GM10847 (cell line): ENCODE measurements around the gene HMGCS2.

ENCODE experiments used
- POLR2A ChIP-seq: IDR thresholded peaks from 2 replicates; pipeline ENCODE4 v1.6.1; 2011; ENCODE audit not compliant: insufficient read length; ENCODE audit errors: extremely low read depth

Gene HMGCS2

GRCh38 chr1:119768778-119769177 is at the start of gene HMGCS2:
Gene HMGCS2 (minus strand): TSS chr1:119768905. CDS start chr1:119768844, 61 bp downstream.
- TF ChIP-seq POLR2A = no peak

GRCh38 chr1:119818181-119818580 is 49.5 kb upstream of the HMGCS2 start:
- TF ChIP-seq POLR2A = no peak

- no peak for TF ChIP-seq POLR2A
Observed at GRCh38 chr1:119816407-119816806, 47.7 kb upstream of the HMGCS2 start.

DNA sequence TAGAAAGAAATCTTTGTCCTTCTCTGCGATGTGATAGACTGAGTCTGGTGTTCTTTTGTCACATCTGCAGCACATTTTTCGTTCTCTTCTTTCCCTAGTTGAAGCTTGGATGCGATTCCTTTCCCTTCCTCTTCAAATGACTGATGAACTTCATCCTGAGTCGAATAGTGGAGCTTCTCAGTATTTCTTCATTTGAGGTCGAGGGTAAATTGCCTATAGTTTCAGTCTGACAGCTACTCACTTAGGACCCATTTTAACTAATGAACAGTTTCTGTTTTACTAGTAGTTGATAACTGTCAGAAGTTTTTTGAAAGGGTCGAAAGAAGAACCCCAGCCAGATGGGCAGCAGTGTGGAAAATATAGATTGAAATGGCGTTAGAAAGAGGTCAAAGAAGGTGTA is 47.2 kb upstream of the HMGCS2 start:
- TF ChIP-seq POLR2A = no peak

- TF ChIP-seq POLR2A = no peak
Observed at GRCh38 chr1:119815361-119815760, 46.7 kb upstream of the HMGCS2 start.

DNA sequence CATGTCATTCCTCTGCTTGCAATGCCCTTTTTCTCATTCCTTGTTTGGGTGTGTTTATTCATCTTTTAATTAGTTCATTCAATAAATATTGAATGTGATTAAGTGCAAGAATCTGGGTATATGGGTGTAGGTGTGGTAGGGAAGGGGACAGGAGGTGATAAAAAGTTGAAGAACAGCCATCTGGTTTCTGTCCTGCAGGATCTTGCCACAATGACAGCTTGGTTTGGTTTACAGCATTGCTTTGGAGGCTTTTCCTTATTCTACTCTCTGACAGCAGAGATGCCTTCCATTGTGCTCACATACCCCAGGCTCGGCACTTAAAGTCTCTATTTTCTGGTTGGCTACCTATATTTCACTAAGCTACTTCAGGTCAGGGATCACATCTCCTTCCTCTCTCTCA is 45.6 kb upstream of the HMGCS2 start:
- TF ChIP-seq POLR2A = no peak

DNA sequence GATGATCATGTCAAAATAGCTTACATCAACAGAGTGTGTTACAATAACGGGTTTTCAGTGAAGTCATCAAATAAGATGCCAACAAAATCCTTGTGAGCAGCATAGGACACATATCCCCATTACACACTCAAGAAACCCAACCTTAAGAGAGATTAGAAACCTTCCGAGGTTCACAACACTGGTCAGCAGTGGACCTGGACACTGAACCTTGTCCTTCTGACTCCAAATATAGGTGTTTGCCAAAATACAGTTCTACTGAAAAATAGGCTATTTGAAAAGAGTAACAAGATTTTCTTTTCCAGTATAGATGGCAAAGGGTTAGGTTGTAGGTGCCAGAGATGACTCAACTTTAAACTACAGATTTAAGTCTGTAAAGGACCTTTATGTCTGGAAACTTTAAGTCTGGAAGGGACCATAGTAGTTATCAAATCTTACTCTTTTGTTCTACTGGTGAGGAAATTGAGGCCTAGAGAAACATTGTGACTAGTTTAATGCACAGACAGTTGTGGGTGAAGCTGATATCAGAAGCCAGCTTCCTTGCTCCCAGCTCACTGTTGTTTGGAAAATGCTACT is 43.4 kb upstream of the HMGCS2 start:
- no peak for TF ChIP-seq POLR2A

- no peak for TF ChIP-seq POLR2A
Observed at GRCh38 chr1:119811387-119811786, 42.7 kb upstream of the HMGCS2 start, which contains the start of gene REG4. Gene REG4 (minus strand): TSS chr1:119811460. CDS start chr1:119808769, 2,691 bp downstream.

- TF ChIP-seq POLR2A = no peak
Observed at GRCh38 chr1:119808972-119809550, 40.4 kb upstream of the HMGCS2 start.

- no peak for TF ChIP-seq POLR2A
Observed at GRCh38 chr1:119808491-119808890, 39.8 kb upstream of the HMGCS2 start.

- TF ChIP-seq POLR2A = no peak
Observed at GRCh38 chr1:119806489-119806888, 37.8 kb upstream of the HMGCS2 start.

DNA sequence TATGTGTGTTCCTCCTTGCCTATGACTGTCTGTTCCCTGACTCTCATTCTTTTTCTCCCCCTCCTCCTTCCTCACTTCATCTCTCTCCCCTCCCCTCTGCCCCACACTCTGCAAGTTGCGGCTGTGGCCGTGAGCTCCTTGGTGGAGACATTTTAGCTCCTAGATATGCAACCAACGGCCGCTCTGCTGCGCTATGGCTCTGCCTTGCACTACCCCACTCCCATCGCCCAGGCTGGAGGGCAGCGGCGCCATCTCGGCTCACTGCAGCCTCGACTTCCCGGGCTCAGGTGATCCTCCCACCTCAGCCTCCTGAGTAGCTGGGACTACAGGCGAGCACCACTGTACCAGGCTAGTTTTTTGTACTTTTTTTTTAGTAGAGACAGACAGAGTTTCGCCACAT is 37.0 kb upstream of the HMGCS2 start:
- TF ChIP-seq POLR2A = no peak

DNA sequence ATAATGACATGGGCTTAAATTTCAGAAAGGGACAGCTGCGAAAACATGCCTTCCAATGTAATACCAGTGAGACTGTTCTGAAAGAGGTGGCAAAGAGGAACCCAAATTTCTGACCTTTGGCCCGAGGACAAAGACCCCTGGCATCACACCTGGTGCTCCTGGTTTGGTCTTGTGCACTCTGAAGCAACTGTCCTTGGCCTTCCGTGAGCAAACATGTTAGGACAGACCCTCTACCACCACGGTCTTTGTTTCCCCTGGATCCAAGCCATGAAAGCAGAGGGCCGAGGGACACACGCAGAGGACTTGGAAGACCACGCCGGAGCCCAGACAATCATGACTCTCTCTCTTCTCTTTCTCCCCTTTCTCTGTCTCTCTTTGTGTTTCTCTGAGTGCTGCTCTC is 36.5 kb upstream of the HMGCS2 start:
- no peak for TF ChIP-seq POLR2A

DNA sequence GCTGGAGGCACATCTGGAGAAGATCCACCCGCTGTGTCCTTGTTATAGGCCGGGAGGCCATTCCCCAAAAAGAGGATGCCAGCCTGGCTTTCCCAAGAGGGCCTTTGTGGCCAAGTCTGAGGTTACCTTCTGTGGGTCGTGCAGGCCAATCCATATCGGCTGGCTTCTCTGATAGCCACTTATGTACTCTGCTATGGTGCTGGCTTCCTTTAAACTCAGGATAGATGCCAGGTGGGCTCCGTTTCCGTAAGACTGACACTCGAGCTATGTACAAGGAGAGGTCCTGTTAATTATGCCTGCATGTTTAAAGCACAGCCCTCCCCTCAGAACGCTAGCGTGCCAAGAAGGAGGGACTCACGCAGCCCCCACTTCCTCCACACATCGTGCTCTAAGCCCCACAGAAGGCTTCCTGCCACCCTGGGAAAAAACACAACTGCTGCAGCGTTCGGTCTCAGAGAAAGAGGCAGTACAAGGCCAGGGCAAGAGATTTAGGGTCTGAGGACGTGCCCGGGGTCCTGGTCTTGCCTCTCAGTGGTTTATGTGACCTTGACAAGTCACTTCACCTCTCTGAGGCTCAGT is 31.0 kb upstream of the HMGCS2 start:
- no peak for TF ChIP-seq POLR2A

- TF ChIP-seq POLR2A = no peak
Observed at GRCh38 chr1:119799003-119799402, 30.3 kb upstream of the HMGCS2 start.

DNA sequence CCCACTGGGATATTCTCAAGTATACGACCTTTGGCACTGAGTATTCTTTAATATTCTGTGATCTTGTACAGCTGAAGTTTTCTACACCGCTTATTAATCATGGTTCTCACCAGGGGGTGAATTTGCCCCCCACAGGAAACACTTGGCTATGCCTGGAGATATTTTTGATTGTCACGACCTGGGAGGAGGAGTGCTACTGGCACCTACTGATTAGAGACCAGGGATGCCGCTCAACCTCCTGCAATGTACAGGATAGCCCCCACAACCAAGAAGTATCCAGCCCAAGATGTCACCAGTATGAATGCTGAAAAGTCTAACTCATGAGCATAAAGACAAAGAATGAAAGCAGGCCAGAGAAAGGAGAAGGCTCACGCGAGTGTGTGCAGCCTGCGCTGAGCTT is 28.9 kb upstream of the HMGCS2 start:
- no peak for TF ChIP-seq POLR2A

DNA sequence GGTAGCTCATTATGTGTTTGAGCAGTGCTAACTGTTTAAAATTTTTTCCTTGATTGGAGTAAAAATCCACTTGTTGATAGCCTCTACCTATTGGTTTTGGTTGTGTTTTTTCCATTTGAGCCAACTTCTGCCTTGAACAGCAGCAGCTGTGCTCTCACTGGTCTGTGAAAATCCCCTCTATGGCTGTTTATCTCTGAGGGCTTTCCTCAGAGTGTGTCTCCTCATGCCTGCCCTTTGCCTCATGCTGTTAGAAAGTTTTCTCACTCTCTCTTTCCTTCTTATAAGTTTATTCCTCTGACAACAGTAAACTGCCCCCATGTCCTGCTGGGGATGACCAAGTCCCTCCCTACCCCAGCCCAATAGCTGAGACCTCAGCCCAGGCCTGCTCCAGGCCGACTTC is 28.5 kb upstream of the HMGCS2 start:
- no peak for TF ChIP-seq POLR2A
